NB4 (cell line): ENCODE results near the gene ANGPTL8.

ENCODE experiments used
- DNase-seq: peaks from one replicate; pipeline ENCODE4 v3.0.0; 2010; ENCODE audit warnings: low read depth
- H3K4me3 ChIP-seq: one replicate; pipeline ENCODE4 v1.5.1; 2011; ENCODE audit warnings: mild to moderate bottlenecking, low read depth, low read length, moderate library complexity
- CTCF ChIP-seq: IDR thresholded peaks from one replicate; pipeline ENCODE4 v1.5.1; 2012; ENCODE audit warnings: low read depth, low read length
- MAX ChIP-seq: IDR thresholded peaks from 2 replicates; pipeline ENCODE4 v1.6.1; 2011; ENCODE audit warnings: low read depth, low read length
- MYC ChIP-seq: IDR thresholded peaks from 2 replicates; pipeline ENCODE4 v1.6.1; 2011; ENCODE audit warnings: low read depth, low read length
- POLR2A ChIP-seq: IDR thresholded peaks from 2 replicates; pipeline ENCODE4 v1.6.1; 2011; ENCODE audit warnings: mild to moderate bottlenecking; ENCODE audit not compliant: insufficient read length; ENCODE audit errors: extremely low read depth

Gene ANGPTL8

GRCh38 chr19:11284515-11284914, 45.1 kb downstream of the ANGPTL8 start:
- DNase-seq = no peak
- TF ChIP-seq MYC (no peak), CTCF (no peak), MAX (no peak), POLR2A (no peak)
- no peak overlapping the region for H3K4me3 ChIP-seq

GRCh38 chr19:11286312-11286974, 47.0 kb downstream of the ANGPTL8 start:
- H3K4me3 ChIP-seq = no peak overlapping the region
- TF ChIP-seq MAX (no peak), POLR2A (no peak), CTCF (no peak), MYC (no peak)
- peak; percentile 32 for DNase-seq

GRCh38 chr19:11288349-11288748, 48.9 kb downstream of the ANGPTL8 start:
- no peak overlapping the region for H3K4me3 ChIP-seq
- peak; percentile 43 for DNase-seq
- peak; percentile 47 for TF ChIP-seq CTCF
- no peak for TF ChIP-seq MYC

- H3K4me3 ChIP-seq = no peak overlapping the region
- TF ChIP-seq MAX = no peak
- no peak for TF ChIP-seq MYC
- TF ChIP-seq POLR2A = no peak
- no peak for TF ChIP-seq CTCF
- DNase-seq = no peak
Observed at GRCh38 chr19:11290256-11290655, 50.8 kb downstream of the ANGPTL8 start.

- DNase-seq = no peak
- TF ChIP-seq MYC (no peak), MAX (no peak), CTCF (no peak)
- H3K4me3 ChIP-seq = no peak overlapping the region
Observed at GRCh38 chr19:11291415-11291814, 52.0 kb downstream of the ANGPTL8 start.
